Central memory CD8-positive, alpha-beta T cell (primary cell): ENCODE data around the gene SPOCK2.

Experiments
- ATAC-seq: fragments of 150-1000 bp; cut with Tn5 transposase; replicated peaks from 2 replicates; pipeline ENCODE4 v1.10.0; 2022; ENCODE audit warnings: mild to moderate bottlenecking, moderate FRiP score, moderate number of reproducible peaks; ENCODE audit not compliant: poor library complexity, severe bottlenecking; ENCODE audit errors: extremely low read depth
- DNase-seq, 2 donors: peaks; one replicate each; pipeline ENCODE4 v3.0.0; 2021; ENCODE audit warnings: low spot score in 2 of 2
- H3K27ac Mint-ChIP-seq: one replicate; pipeline ENCODE4 v1.8.0; 2022; ENCODE audit warnings: low read depth, mild to moderate bottlenecking, moderate library complexity, mixed read lengths
- H3K27me3 Mint-ChIP-seq: one replicate; pipeline ENCODE4 v1.8.0; 2022; ENCODE audit warnings: mixed read lengths
- H3K36me3 Mint-ChIP-seq: one replicate; pipeline ENCODE4 v1.8.0; 2022; ENCODE audit warnings: mild to moderate bottlenecking, moderate library complexity, mixed read lengths; ENCODE audit not compliant: insufficient read depth
- H3K4me1 Mint-ChIP-seq: one replicate; pipeline ENCODE4 v1.8.0; 2022; ENCODE audit warnings: mixed read lengths
- H3K4me3 Mint-ChIP-seq: one replicate; pipeline ENCODE4 v1.8.0; 2022; ENCODE audit warnings: mild to moderate bottlenecking, moderate library complexity, mixed read lengths
- H3K9me3 Mint-ChIP-seq: one replicate; pipeline ENCODE4 v1.8.0; 2022; ENCODE audit warnings: mixed read lengths

Gene SPOCK2

DNA sequence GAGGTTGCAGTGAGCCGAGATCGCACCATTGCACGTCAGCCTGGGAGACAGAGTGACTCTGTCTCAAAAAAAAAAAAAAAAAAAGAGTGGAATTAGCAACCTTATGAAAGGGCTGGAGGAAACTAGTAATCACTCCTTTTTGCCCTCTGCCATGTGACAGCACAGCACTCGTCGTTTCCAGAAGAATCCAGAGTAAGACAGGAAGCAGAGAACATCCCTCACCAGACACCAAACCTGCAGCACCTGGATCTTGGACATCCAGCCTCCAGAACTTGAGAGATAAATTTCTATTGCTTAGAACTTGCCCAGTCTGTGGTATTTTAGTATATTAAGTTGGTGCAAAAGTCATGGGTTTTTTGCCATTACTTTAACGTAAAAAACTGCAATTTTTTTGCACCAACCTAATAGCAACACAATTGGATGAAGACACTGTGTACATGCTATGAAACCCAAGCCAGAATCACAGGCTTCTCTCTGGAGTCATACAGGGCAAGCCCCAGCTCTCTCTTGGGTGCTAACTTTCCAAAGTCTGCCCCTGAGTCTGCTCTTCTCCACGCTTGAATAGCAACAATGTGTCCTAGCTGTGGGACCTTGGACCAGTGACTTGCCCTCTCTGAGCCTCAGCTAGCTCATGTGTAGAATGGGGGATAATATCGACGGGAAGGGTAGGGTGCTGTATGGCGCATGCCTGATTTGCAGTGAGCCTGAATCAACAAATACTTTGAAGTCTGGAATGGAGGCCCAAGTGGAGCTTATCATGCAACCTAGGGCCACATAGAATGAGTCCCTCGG is 69.1 kb downstream of the SPOCK2 start:
- no peaks in the 10 kb centered on the region for H3K36me3 Mint-ChIP-seq
- no peak overlapping the region for H3K4me3 Mint-ChIP-seq
- no peak overlapping the region for H3K27ac Mint-ChIP-seq
- no peak for DNase-seq
- ATAC-seq: no peak
- H3K4me1 Mint-ChIP-seq: no peaks in the 10 kb centered on the region
- H3K27me3 Mint-ChIP-seq: peaks cover 16% of the 10 kb centered on the region
- H3K9me3 Mint-ChIP-seq: no peaks in the 10 kb centered on the region

- ATAC-seq (no peak), DNase-seq (no peak)
- Mint-ChIP-seq H3K27ac (no peak overlapping the region), H3K27me3 (peaks cover 13% of the 10 kb centered on the region), H3K4me1 (no peaks in the 10 kb centered on the region), H3K4me3 (no peak overlapping the region), H3K36me3 (no peaks in the 10 kb centered on the region), H3K9me3 (no peaks in the 10 kb centered on the region)
Measured at GRCh38 chr10:72016608-72017300, 71.6 kb downstream of the SPOCK2 start.

DNA sequence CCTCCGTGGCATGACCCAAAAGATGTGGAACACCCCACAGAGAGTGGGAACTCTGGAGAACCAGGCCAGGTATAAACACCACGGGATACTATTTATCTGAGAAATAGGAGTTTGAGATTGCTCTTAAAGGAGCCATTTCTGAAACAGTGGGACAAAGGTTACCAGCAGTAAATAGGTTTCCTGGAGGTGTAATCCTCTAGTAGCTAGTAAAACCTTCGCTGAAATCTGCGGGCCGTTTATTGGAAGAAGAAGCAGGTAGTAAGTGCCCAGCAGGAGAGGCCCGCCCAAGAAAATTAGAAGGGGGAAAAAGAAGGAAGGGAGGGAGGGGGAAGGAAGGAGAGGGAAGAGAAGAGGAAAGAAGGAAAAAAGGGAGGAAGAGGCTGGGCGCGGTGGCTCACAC is 72.5 kb downstream of the SPOCK2 start:
- Mint-ChIP-seq H3K27ac (no peak overlapping the region), H3K36me3 (no peaks in the 10 kb centered on the region), H3K9me3 (no peaks in the 10 kb centered on the region), H3K4me1 (no peaks in the 10 kb centered on the region), H3K4me3 (no peak overlapping the region), H3K27me3 (peaks cover 13% of the 10 kb centered on the region)
- ATAC-seq (no peak), DNase-seq (no peak)

- no peaks in the 10 kb centered on the region for H3K9me3 Mint-ChIP-seq
- H3K4me3 Mint-ChIP-seq: no peak overlapping the region
- peaks cover 13% of the 10 kb centered on the region for H3K27me3 Mint-ChIP-seq
- no peak for DNase-seq
- H3K36me3 Mint-ChIP-seq: no peaks in the 10 kb centered on the region
- no peak for ATAC-seq
- H3K27ac Mint-ChIP-seq: no peak overlapping the region
- no peaks in the 10 kb centered on the region for H3K4me1 Mint-ChIP-seq
Measured at GRCh38 chr10:72014785-72015480, 73.4 kb downstream of the SPOCK2 start.

- no peak for DNase-seq
- H3K9me3 Mint-ChIP-seq: no peaks in the 10 kb centered on the region
- H3K4me1 Mint-ChIP-seq: no peaks in the 10 kb centered on the region
- no peaks in the 10 kb centered on the region for H3K36me3 Mint-ChIP-seq
- no peak overlapping the region for H3K27ac Mint-ChIP-seq
- ATAC-seq: no peak
- H3K27me3 Mint-ChIP-seq: peaks cover 13% of the 10 kb centered on the region
- no peak overlapping the region for H3K4me3 Mint-ChIP-seq
Measured at GRCh38 chr10:72014197-72014596, 74.2 kb downstream of the SPOCK2 start.

- DNase-seq: no peak
- Mint-ChIP-seq H3K9me3 (no peaks in the 10 kb centered on the region), H3K27ac (no peak overlapping the region), H3K4me3 (no peak overlapping the region), H3K4me1 (no peaks in the 10 kb centered on the region), H3K36me3 (no peaks in the 10 kb centered on the region), H3K27me3 (peaks cover 9% of the 10 kb centered on the region)
- ATAC-seq: no peak
Measured at GRCh38 chr10:72013202-72013945, 75.0 kb downstream of the SPOCK2 start.

- DNase-seq: no peak
- Mint-ChIP-seq H3K27ac (no peak overlapping the region), H3K4me1 (no peaks in the 10 kb centered on the region), H3K9me3 (no peaks in the 10 kb centered on the region), H3K36me3 (no peaks in the 10 kb centered on the region), H3K4me3 (no peak overlapping the region), H3K27me3 (peaks cover 3% of the 10 kb centered on the region)
- ATAC-seq: no peak
Measured at GRCh38 chr10:72012796-72013195, 75.6 kb downstream of the SPOCK2 start.

- ATAC-seq: no peak
- no peak overlapping the region for H3K4me3 Mint-ChIP-seq
- H3K9me3 Mint-ChIP-seq: no peaks in the 10 kb centered on the region
- H3K36me3 Mint-ChIP-seq: no peaks in the 10 kb centered on the region
- no peaks in the 10 kb centered on the region for H3K4me1 Mint-ChIP-seq
- no peak for DNase-seq
- no peak overlapping the region for H3K27ac Mint-ChIP-seq
- no peaks in the 10 kb centered on the region for H3K27me3 Mint-ChIP-seq
Measured at GRCh38 chr10:72011976-72012512, 76.3 kb downstream of the SPOCK2 start.

DNA sequence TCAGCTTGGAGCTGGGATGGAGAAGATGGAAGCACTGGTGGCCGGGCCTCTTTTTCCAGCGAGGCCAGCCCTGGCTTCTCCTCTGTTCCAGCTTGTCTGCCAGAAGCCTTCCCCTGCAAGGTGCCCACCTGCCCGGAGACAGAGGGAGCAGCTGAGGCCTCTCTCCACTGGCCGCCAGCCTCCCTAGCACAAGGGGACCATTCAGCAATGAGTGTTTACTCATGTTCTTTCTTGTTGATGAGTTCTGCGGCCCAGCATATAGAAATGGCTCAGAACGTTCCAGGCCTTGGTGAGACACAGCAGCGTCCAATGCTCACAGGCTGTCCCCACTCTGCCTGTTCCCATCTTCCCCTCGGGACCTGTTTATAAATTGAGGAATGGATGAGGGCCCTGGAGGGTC is 76.9 kb downstream of the SPOCK2 start:
- Mint-ChIP-seq H3K36me3 (no peaks in the 10 kb centered on the region), H3K27ac (no peak overlapping the region), H3K9me3 (no peaks in the 10 kb centered on the region), H3K27me3 (no peaks in the 10 kb centered on the region), H3K4me3 (no peak overlapping the region), H3K4me1 (no peaks in the 10 kb centered on the region)
- ATAC-seq: no peak
- no peak for DNase-seq

DNA sequence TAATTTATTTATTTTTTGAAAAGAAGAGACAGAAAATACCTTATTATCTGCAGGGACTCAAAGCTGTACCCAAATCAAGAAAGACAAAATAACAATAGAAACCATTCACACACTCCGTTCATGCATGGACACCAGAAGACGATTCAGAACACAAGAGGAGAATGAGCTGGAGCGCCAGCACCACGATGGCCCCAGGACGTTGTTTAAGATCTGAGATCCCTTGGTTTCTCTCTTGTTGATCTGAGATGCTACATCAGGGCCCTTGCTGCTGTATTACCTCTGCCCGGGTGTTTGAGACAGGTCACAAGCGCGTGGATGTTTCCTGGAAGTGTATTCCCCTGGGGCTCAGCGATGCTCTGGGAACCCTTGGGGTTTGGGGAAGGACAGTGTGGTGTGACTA is 77.3 kb downstream of the SPOCK2 start:
- Mint-ChIP-seq H3K4me3 (no peak overlapping the region), H3K27me3 (no peaks in the 10 kb centered on the region), H3K4me1 (no peaks in the 10 kb centered on the region), H3K9me3 (no peaks in the 10 kb centered on the region), H3K27ac (no peak overlapping the region), H3K36me3 (no peaks in the 10 kb centered on the region)
- DNase-seq (no peak), ATAC-seq (no peak)

- Mint-ChIP-seq H3K9me3 (no peaks in the 10 kb centered on the region), H3K36me3 (no peaks in the 10 kb centered on the region), H3K4me1 (no peaks in the 10 kb centered on the region), H3K27ac (no peak overlapping the region), H3K27me3 (no peaks in the 10 kb centered on the region), H3K4me3 (no peak overlapping the region)
- ATAC-seq (no peak), DNase-seq (no peak)
Measured at GRCh38 chr10:72010234-72010973, 77.9 kb downstream of the SPOCK2 start.
